ENCODE measurements around the gene FSTL3. TPM values are rescaled to one million over a fixed set of nuclear protein-coding genes. Genes with fewer than 3 reads are reported as not detected.

Gene FSTL3
- total RNA-seq, 2 donors from 2014 or later = 9.8 to 14.1 TPM

DNA sequence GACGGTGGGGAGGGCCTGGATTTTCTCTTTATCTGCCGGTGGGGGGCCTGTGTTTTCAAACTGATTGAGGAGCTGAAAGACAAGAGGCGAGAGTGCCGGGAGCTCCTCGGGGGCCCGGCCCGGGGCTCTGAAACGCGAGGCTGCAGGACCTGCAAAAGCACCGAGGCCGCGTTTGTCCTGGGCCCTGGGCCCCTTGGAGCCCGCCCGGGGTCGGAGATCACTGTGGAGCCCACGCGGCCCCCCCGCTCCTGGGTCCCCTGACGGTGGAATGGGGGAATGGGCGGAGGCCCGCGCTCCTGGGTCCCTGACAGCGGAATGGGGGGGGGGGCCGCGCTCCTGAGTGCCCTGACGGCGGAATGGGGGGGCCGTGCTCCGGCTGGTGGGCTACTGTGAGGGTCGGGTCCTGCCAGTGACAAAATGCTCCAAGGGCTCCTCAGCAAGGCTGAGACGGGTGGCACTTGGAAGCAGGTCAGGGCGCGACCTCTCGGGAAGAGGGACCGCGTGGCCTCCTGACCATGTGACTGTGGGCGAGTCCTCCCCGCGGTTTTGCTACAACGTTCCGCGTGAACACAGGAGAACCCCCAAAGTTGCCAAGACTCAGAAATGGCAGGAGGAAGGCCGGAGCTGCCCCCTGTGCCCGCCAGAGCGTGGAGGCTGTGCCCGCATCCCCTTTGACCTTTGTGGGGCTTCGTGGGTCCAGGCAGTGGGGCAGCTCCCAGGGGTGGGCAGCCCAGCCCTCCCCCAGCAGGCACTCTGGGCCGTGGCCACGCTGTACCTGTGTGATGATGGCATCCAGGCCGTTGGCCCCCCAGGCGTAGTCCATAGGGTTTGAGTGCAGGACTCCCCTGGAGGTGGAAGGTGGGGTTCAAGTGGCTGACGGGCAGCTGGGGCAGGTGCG, 27.0 kb upstream of the FSTL3 start:
- Mint-ChIP-seq H3K9me3 (no peaks in the 10 kb centered on the region), H3K4me3 (no peak overlapping the region), H3K36me3 (ENCODE audit: low read depth) (peaks cover 15% of the 10 kb centered on the region), H3K27ac (no peak overlapping the region), H3K27me3 (ENCODE audit: insufficient read depth) (no peaks in the 10 kb centered on the region), H3K4me1 (no peaks in the 10 kb centered on the region)
- no peaks in the 10 kb centered on the region for H3K4me1 ChIP-seq (ENCODE audit: control insufficient read depth, insufficient read depth, low read length)
- TF ChIP-seq, protein P1, sequence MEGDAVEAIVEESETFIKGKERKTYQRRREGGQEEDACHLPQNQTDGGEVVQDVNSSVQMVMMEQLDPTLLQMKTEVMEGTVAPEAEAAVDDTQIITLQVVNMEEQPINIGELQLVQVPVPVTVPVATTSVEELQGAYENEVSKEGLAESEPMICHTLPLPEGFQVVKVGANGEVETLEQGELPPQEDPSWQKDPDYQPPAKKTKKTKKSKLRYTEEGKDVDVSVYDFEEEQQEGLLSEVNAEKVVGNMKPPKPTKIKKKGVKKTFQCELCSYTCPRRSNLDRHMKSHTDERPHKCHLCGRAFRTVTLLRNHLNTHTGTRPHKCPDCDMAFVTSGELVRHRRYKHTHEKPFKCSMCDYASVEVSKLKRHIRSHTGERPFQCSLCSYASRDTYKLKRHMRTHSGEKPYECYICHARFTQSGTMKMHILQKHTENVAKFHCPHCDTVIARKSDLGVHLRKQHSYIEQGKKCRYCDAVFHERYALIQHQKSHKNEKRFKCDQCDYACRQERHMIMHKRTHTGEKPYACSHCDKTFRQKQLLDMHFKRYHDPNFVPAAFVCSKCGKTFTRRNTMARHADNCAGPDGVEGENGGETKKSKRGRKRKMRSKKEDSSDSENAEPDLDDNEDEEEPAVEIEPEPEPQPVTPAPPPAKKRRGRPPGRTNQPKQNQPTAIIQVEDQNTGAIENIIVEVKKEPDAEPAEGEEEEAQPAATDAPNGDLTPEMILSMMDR (conservative IDR thresholded peaks at IDR 0.05) = no peak
- DNase-seq = no peak
- peaks cover 15% of the 10 kb centered on the region for H3K36me3 ChIP-seq (ENCODE audit: control insufficient read depth, insufficient read depth, low read length)
- H3K9me3 ChIP-seq (ENCODE audit: control insufficient read depth, low read length) = no peaks in the 10 kb centered on the region
- H3K27me3 ChIP-seq (ENCODE audit: control insufficient read depth, insufficient read depth, low read length, poor library complexity, severe bottlenecking) = no peaks in the 10 kb centered on the region
- no peak overlapping the region for H3K4me3 ChIP-seq (ENCODE audit: low read length)
- 94 to 98% methylated on average over 23 to 51 of the region's 53 CpGs for WGBS, 2 experiments (ENCODE audit: insufficient coverage in 1 of 2, insufficient read length in 1 of 2)
- no peak overlapping the region for H3K27ac ChIP-seq (ENCODE audit: low read depth, low read length)
- H3K9ac ChIP-seq (ENCODE audit: extremely low read depth, low read length, poor library complexity, severe bottlenecking) = no peak overlapping the region

DNA sequence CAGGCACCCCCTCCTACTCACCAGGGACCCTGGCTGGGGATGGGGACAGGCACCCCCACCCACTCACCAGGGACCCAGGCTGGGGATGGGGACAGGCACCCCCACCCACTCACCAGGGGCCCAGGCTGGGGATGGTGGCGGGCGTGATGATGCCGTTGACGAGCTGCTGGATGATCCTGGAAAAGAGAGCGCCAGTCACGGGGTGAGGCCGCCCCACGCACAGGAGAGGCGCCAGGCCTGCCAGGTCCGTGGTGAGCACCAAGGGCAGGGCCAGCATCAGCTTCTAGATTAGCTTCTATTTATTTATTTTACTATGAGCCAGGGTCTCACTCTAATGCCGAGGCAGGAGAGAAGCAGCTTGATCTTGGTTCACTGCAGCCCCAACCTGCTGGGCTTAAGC, 26.1 kb upstream of the FSTL3 start:
- H3K36me3 Mint-ChIP-seq (ENCODE audit: low read depth) = peaks cover 15% of the 10 kb centered on the region

DNA sequence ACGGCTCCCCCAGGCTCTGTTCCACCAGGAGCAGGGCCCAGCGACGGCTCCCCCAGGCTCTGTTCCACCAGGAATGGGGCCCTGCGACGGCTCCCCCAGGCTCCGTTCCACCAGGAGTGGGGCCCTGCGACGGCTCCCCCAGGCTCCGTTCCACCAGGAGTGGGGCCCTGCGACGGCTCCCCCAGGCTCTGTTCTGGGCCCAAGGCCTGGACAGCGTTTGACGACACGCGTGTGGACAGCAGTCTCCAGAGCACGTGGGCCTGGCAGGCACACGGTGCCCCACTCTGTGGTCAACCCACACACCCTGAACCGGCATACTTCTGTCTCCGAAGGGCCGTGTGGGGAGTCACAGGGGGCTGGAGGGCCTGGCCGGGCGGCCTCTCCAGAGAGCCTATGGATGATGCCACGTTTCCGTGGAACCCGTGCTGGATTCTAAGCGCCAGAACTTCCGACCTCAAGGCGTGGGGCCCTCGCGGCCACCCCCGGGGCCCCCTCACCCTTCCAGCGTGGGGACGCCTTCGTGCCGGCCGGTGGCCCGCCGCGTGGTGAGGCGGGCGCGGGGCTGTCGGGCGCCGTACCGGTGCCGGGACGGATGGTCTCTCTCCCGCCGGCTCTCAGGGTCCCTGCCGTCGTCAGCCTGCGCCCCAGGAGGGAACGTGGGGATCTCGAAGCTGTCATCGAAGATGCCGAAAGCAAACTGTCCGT, 24.9 kb upstream of the FSTL3 start:
- no peaks in the 10 kb centered on the region for H3K9me3 ChIP-seq (ENCODE audit: control insufficient read depth, low read length)
- no peak overlapping the region for H3K27ac ChIP-seq (ENCODE audit: low read depth, low read length)
- peaks cover 15% of the 10 kb centered on the region for H3K36me3 ChIP-seq (ENCODE audit: control insufficient read depth, insufficient read depth, low read length)
- 96 to 99% methylated on average over 43 to 58 of the region's 58 CpGs for WGBS, 2 experiments (ENCODE audit: insufficient coverage in 1 of 2, insufficient read length in 1 of 2)
- DNase-seq = no peak
- Mint-ChIP-seq H3K36me3 (ENCODE audit: low read depth) (peaks cover 12% of the 10 kb centered on the region), H3K4me1 (no peaks in the 10 kb centered on the region), H3K9me3 (no peaks in the 10 kb centered on the region), H3K27ac (no peak overlapping the region), H3K4me3 (no peak overlapping the region), H3K27me3 (ENCODE audit: insufficient read depth) (no peaks in the 10 kb centered on the region)
- no peak overlapping the region for H3K9ac ChIP-seq (ENCODE audit: extremely low read depth, low read length, poor library complexity, severe bottlenecking)
- TF ChIP-seq, protein P1 (conservative IDR thresholded peaks at IDR 0.05) = no peak
- no peaks in the 10 kb centered on the region for H3K4me1 ChIP-seq (ENCODE audit: control insufficient read depth, insufficient read depth, low read length)
- no peaks in the 10 kb centered on the region for H3K27me3 ChIP-seq (ENCODE audit: control insufficient read depth, insufficient read depth, low read length, poor library complexity, severe bottlenecking)
- H3K4me3 ChIP-seq (ENCODE audit: low read length) = no peak overlapping the region

More for the DNA sequence above, 26.1 kb upstream of the FSTL3 start:
- no peak overlapping the region for H3K27ac ChIP-seq (ENCODE audit: low read depth, low read length)
- TF ChIP-seq, protein P1 (conservative IDR thresholded peaks at IDR 0.05) = no peak
- H3K4me3 ChIP-seq (ENCODE audit: low read length) = no peak overlapping the region
- H3K4me1 ChIP-seq (ENCODE audit: control insufficient read depth, insufficient read depth, low read length) = no peaks in the 10 kb centered on the region
- no peak overlapping the region for H3K9ac ChIP-seq (ENCODE audit: extremely low read depth, low read length, poor library complexity, severe bottlenecking)
- H3K36me3 ChIP-seq (ENCODE audit: control insufficient read depth, insufficient read depth, low read length) = peaks cover 15% of the 10 kb centered on the region
- H3K9me3 ChIP-seq (ENCODE audit: control insufficient read depth, low read length) = no peaks in the 10 kb centered on the region
- no peak overlapping the region for H3K27ac Mint-ChIP-seq
- H3K9me3 Mint-ChIP-seq = no peaks in the 10 kb centered on the region
- H3K4me3 Mint-ChIP-seq = no peak overlapping the region
- DNase-seq = no peak
- no peaks in the 10 kb centered on the region for H3K27me3 ChIP-seq (ENCODE audit: control insufficient read depth, insufficient read depth, low read length, poor library complexity, severe bottlenecking)
- no peaks in the 10 kb centered on the region for H3K27me3 Mint-ChIP-seq (ENCODE audit: insufficient read depth)
- H3K4me1 Mint-ChIP-seq = no peaks in the 10 kb centered on the region
- 96 to 97% methylated on average over 10 to 11 of the region's 11 CpGs for WGBS, 2 experiments (ENCODE audit: insufficient coverage in 1 of 2, insufficient read length in 1 of 2)

All from endodermal cell (in vitro differentiated cells).